HUDEP-2 (cell line): Measurements from ENCODE around the gene PTPRN2.

Experiments used
- DNase-seq, 76 experiments: peaks; one replicate each; lab custom pipeline; 2025; ENCODE audit not compliant: unreplicated experiment in 76 of 76; lab: John Stamatoyannopoulos, UW

The PTPRN2 gene

DNA sequence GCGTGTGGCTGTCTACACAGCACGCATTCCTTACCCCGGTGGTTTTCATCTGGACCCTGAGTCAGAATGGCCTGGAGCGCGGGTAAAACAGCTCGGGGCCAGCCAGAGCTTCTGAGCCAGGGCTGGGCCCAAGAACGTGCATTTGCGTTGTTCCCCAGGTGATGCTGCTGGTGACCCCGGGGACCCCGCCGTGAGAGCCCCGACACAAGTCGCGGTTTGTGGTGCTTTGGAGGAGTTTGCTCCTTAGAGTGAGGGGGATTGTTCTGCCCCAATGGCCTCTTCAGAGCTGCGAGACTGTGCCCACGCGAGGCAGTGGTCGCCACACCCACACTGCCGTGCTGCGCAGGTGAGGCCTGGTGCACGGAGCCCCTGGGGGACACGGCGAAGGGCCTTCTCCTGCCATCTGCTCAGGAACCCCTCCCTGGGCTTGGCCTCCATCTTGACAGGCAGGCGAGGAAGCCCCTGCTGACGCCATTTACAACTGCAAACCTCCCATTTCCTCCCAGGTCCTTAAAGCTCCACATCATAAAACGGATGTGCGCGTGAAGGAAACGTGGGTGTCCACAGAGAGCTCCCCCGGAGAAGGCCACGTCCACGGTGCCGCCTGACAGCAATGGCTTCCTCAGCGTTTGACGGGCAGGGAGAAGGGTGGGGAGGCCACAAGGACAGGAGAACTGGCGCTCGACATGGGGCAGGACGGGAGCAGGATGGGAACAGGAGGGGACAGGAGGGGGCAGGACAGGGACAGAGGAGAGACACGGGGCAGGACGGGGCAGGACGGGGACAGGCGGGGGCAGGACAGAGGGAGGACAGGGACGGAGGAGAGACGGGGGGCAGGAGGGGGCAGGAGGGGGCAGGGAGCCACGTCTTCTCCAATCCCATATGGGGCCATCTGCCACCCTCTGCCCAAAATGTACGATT, 773.6 kb downstream of the PTPRN2 start:
- DNase-seq = no peak

DNA sequence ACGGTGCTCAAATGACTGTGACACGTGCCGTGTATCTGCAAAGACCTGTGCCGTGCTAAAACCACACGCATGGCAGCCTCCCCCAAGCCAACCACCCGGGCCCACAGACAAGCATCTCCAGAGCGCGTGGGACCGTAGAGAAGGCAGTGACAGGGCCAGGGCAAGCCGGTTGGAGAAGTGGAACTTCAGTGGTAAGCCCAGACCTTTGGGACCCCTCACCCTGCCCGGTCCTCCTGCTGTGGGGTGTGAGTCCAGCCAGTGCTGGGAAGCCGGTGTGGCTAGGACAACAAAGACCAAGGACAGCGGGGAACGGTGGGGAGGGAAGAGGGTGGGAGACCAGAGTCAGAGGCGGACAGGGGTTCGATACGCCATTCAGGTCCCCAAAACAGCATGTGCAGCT, 774.6 kb downstream of the PTPRN2 start:
- DNase-seq = no peak

DNA sequence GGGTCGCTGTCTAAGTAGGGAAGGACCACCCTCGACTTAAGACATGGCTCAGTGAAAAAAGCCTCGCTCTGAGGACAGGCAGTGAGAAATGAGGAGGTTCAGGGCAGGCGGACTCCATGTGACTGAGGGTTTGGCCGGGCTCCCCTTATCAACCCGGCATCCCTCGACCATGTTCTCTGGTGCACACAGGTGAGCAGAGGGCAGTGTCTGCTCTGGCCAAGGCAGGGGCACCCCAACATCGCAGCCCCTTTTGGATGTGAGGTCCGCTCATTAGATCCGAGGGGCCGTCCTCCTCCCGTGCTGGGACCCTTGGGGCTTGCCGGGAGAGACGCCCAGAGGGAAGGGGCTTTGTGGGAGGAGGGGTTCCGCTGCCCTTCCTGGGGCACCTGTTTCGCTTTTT, 775.7 kb downstream of the PTPRN2 start:
- no peak for DNase-seq

DNA sequence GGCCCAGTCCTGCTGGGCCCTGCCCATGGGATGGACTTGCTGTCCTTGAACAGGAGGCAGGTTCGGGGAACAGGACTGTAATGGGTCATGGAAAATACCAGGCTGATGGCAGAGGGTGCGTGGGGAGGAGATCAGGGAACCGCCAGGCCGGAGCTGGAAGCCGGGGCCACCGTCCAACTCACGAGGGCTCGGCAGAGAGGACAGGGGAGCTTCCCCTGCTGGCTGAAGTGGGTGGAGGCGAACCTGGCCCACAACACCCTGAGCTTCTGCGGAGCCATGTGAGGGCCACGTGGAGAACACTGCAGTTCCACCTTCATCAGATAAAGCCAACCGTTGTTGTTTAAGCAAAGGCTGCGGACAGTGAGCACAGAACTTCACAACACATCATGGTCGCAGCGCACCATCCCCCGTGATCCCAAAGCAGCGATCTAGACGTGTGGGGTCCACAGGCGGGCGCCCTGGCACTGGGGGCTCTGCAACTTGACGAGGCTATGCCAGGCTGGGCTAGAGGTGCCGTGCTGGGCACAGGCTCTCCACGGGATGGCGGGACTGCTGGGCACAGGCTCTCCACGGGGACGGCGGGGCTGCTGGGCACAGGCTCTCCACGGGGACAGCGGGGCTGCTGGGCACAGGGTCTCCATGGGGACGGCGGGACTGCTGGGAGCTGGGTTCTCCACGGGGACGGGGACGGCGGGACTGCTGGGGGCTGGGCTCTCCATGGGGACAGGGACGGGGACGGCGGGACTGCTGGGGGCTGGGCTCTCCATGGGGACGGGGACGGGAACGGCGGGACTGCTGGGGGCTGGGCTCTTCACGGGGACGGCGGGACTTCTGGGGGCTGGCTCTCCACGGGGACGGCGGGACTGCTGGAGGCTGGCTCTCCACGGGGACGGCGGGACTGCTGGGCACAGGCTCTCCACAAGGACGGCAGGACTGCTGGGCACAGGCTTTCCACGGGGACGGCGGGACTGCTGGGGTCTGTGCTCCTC, 777.5 kb downstream of the PTPRN2 start:
- no peak for DNase-seq

DNA sequence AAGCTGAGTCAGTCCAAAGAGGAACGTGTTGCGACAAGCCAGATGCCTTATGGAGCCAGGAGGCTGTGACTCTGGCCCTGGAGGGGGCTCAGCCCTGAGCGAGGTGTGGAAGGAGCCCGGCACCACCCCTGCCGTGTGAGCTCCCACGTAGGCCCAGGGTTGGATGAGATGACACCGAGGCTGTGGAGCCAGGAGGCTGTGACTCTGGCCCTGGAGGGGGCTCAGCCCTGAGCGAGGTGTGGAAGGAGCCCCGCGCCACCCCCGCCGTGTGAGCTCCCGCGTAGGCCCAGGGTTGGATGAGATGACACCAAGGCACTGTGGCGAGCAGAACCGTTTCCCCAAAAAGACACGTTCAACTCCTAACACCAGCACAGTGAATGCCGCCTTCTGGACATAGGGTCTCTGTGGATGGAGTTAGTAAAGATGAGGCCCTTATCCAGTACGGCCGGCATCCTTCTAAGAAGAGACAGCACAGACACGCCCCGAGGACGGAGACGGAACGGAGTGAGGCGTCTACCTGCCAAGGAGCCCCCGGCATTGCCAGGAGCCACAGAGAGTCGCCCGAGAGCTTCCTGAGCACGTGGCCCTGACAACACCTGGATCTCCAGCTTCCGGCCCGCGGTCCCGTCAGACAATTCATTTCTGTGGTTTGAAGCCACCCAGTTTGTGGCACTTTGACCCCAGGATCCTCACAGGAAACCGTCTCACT, 778.3 kb downstream of the PTPRN2 start:
- DNase-seq = no peak

DNA sequence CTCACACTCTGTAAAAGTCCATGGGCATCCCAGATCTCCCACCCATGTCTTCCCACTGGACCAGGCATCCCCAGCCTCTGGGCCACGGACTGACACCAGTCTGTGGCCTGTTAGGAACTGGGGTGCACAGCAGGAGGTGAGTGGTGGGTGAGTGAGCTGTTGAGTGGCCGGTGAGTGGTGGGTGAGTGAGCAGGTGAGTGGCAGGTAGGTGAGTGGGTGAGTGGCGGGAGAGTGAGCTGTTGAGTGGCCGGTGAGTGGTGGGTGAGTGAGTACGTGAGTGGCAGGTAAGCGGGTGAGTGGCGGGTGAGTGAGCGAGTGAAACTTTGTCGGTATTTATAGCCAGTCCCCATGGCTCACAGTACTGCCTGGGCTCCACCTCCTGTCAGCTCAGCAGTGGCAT, 779.6 kb downstream of the PTPRN2 start:
- DNase-seq = no peak

DNA sequence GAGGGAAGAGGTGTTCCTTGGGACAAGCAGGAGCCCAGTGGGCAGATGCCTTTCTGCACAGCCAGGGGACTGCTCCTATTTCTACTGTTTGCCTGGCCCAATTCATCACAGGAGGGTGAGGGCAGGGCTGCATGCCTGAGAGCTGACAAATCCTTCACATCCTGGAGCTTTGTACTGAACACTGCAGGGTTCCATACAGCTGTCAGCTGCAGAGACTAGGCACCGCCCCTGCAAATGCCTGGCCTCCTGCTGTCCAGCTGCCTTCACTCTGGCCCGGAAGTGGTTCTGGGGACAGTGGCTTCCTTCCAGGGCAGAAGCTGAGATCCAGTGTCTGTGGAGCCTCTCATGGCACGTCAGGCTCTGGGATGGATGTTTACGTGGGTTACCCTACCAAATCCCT, 780.1 kb downstream of the PTPRN2 start:
- no peak for DNase-seq

DNA sequence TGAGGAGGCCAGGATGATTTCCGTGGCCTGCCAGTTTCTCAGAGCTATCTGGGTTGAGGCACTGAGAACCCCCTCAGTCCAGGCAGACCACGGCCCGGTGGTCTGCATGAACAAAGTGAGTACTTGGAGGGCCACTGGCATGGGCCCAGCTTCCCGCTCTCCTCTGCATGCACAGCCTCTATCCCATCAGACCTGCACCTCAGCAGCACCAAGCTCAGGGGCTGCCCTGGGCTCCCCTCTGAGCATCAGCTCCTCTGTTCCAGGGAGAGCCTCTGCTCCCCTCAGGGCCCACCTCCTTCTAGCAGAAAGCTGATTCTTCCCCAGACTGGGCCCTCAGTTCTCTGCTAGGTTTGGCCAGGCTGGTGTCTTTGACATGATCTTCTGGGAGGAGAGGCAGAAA, 780.9 kb downstream of the PTPRN2 start:
- no peak for DNase-seq

DNA sequence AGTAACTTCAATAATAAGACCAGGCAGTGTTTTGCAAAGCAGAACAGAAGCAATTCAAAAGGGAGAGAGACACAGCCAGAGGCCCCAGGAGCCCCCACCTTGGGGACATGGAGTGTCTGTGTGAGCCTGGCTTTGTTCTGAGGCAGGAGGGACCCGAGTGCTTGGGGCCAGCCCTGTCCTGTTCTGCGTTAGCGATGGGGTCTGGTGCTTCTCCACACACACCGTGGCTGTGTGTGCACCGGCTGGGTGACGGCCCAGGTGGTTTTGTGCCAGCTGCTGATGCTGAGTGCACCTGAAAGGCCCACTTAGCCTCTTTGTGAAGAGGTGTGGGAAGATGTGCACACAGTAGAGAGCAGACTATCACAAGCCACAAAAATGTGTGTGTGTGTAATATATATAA, 781.9 kb downstream of the PTPRN2 start:
- no peak for DNase-seq

DNA sequence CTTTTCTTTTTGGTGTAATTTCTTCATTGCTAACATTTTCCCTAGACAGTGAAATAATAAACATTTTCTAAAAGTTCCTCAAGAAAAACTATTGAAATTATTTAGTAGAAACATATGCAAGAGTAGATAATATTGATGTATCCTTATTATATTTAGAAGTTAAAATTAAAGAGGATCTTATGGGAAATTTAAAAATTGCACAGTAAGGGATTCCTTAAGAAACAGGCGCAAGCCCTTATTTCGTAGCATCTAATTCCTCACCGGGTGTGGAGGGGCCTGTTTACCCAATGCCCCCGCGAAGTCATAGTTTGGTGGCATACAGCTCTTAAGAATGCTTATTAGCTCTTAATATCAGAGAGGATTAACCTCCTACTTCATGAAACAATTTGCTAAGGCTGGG, 783.7 kb downstream of the PTPRN2 start:
- no peak for DNase-seq

DNA sequence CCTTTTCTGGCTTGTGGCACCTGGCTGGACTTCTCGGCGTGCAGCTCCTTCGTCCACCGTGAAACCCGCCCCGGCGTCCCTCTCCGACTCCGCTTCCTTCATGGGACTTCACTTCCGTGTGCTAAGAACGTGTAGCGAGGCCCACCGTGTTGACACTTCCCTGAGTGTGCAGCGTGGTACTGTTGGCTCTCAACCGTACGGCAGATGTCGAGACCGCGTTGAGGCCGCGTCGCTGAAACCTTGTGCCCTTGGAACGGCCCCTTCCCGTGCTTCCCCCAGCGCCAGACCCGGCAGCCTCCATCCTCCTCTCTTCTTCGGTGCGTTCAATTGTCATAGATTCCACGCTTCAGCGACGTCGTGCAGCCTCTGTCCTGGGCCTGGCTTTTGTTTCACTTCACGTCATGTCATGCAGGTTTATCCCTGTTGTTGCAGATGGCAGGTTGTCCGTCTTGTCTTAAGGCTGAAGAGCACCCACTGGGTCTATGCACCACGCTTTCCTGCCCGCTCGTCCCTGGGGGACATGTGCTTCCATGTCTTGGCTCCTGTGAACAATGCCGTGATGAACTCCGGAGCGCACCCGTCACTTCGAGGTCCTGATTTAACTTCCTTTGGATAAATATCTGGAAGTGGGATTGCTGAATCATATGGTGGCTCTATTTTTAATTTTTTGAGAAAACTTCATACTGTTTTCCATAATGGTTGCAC, 785.5 kb downstream of the PTPRN2 start:
- no peak for DNase-seq

DNA sequence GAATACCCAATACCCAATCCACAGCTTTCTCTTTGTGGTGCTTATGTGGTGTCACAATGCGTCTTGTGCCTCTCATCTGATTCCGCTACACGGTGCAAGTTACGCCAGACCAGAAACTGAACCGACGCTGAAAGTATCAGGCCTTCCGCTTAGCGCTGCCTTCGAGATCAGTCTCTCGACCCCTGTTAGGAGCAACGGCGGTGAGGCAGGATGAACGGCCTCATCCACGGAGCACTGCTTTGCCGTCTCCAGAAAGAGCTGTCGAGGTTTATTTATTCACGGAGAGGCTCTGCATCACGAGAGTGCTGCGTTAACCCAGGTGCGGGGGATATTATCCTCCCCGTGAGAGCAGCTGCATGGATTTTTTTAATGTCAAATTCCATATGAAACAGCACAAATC, 786.5 kb downstream of the PTPRN2 start:
- no peak for DNase-seq

DNA sequence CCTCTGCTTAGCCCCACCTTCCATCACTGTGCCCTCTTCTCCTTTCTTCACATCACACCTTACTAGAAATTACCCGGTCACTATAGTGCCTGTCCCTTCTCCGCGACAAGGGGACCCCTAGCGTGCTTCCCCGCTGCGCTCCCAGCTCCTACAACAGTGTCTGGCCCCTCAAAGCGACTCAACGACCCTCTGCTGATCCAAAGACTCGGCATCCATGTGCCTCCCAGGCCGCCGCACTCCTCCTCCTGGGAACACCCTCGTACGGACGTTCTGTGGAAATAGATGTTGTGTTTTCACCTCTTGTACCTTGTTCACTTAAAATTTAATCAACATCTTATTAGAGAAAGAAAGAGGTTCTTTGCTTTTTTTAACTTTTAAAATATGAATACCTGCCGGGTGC, 787.3 kb downstream of the PTPRN2 start:
- DNase-seq = no peak

DNA sequence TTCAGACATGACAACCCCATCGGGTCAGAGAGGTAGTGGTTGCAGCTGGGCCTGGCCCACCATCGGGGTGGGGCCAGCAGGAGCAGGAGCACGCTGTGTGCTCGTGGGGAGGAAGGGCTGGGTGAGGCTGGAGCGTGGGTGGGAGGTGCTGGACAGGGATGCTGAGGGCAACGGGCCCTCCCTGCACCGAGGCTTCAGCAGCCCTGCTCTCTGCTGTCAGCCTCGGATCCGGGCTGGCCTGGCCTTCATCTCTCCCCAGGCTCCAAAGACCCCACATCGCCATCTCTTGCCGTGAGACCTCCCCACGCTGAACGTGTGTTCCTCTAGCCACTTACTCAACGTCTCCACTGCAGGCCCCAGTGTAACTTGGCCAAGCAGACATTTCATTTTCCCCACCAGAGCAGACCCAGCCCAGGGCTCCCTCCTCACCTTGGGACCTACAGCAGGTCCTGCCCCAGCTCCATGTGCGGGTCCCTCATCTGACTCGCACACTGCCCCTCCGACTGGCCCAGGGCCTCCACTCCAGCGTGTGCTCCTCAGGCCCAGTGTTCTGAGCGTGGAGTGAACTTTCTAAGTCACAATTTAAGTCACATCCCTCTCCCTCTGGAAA, 788.4 kb downstream of the PTPRN2 start:
- DNase-seq = no peak

DNA sequence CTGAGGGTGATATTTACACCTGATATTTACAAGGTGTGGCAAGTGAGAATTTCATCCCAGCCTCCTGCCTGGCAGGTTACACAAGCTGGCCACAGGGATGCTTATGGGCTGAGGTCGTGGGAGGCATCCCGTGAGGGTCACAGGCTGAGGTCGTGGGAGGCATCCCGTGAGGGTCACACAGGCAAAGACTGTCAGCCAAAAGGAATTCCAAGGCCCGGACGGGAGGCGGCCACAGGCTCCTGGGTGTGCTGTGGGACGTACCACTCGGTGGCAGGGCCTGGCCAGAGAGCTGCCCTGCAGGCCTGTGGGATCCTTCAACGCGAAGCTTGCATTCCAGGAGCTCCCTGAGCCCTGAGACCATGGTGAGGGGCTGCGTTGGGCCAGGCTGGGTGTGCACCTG, 790.3 kb downstream of the PTPRN2 start:
- DNase-seq = no peak

DNA sequence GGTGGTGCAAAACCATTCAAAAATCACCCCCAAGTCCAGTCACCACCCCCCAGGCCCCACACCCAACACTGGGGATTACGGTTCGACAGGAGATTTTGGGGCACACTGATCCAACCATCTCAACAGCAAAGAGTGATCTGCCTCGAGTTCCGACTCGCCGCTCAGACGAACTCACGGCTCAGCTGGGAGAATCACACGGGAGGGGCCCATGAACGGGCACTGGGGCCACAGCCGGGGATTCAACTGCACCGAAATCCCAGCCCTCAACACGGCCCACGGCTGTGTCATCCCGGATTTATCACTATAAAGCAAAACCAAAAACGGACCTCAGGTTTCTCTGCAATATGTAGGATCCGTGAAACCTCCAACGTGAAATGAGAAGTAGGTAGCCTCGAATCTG, 790.8 kb downstream of the PTPRN2 start:
- no peak for DNase-seq

DNA sequence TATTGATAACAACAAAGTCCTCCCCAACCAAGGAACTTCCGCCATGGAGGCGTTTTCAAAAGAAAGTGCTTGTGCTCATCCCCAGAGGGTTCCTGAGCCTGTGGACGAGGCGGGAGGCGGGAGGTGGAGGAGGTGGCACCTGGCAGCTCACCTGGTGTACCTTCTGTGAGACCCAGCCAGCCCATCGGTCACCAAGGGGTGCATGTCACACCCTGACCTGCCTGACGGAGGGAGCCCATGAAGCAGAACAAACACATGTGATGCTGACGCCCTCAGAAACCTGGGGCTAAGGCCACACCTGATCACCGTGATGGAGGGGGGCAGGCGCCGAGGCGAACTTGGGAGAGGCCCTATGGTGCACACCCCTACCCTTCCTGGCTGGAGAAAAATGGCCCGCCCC, 792.0 kb downstream of the PTPRN2 start:
- DNase-seq = no peak

DNA sequence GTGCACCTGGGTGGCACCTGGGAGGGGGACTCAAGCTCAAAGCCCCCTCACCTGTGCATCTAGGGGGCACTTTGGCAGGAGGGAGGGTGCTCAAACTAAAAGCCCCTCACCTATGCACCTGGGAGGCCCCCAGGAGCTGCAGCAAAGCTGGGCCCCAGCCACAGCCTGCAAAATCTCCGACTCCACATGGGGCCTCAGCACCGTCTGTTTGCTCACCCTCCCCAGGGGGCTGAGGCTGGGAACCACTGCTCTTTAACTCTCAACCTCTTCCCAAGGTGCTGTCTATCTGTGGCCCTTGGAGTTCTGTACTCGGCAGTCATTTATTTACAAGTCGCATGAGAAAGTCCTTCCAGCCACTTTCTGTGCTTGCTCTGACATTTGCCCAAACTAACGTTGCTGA, 792.4 kb downstream of the PTPRN2 start:
- DNase-seq = no peak

DNA sequence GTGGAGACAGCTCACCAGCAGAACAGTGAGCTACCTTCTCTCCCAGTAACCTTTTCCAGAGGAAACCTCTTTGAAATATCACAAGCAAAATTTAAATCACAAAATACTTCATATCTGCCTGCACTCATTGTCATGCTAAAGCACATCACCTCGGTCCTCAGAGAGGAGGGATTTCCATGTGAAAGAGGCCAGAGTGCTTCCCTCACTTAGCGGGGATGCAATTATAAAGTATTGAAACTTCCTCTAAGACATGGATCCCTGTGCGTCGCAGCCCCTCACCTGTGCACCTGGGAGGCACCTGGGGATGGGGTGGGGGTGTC, 792.9 kb downstream of the PTPRN2 start:
- DNase-seq = no peak
